ENCODE results near the gene CHIT1.

CHIT1 gene

GRCh38 chr1:203214871-203215270 is 14.6 kb downstream of the CHIT1 start:
- DNase-seq: no peak

- no peak for DNase-seq
These were observed 16.3 kb downstream of the CHIT1 start for GRCh38 chr1:203213126-203213525.

- DNase-seq: no peak
These were observed 17.7 kb downstream of the CHIT1 start for GRCh38 chr1:203211812-203212211.

- no peak for DNase-seq
These were observed 18.5 kb downstream of the CHIT1 start for GRCh38 chr1:203210988-203211387.

GRCh38 chr1:203210350-203210749 is 19.1 kb downstream of the CHIT1 start:
- DNase-seq: no peak

- no peak for DNase-seq
These were observed 21.3 kb downstream of the CHIT1 start for GRCh38 chr1:203208181-203208580.

DNA sequence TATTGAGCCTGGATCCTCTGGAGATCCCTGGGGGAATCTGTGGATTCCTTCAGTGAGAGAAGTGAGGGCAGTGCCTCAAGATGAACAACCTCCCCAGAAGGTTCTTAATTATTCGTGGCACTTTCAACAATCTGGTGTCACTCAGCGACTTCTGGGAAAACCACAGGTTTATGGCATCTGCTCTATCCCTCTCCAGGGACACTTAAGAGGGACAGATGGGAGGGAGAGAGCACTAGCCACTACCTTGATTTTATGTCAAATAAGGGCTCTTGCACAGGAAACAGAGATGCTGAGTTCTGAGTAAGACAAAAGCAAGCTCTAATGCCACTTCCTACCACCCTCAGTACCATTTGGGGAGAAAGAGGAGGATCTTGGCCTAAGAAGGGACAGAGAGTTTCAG is 21.7 kb downstream of the CHIT1 start:
- DNase-seq: no peak

DNA sequence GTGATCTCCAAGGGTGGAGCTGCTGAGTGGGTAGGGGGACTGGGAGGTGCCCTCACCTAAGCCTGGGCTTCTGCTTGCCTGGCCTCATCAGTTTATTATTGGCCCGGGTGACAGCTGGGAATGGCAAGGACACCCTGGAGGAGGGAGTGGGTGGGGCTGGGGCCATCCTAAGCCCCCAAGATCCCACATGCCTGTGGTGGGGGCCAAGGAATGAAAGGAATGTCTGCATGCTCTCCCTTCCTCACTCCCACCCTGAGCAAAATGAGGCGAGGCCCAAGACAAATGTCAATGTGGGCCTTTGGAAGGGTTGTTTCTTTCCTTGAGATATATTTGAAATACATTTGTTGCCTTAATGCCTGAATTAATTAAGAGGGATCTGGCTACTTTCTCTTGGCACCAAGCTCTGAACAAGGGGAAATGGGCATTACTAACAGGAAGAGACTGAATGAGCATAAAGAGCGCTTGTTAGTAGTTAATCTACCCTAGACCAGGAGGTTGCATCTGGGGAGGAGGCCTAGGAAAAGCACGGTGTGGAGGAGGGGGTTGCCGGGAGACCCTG is 23.3 kb downstream of the CHIT1 start:
- no peak for DNase-seq

GRCh38 chr1:203204756-203205155 is 24.7 kb downstream of the CHIT1 start:
- no peak for DNase-seq

DNA sequence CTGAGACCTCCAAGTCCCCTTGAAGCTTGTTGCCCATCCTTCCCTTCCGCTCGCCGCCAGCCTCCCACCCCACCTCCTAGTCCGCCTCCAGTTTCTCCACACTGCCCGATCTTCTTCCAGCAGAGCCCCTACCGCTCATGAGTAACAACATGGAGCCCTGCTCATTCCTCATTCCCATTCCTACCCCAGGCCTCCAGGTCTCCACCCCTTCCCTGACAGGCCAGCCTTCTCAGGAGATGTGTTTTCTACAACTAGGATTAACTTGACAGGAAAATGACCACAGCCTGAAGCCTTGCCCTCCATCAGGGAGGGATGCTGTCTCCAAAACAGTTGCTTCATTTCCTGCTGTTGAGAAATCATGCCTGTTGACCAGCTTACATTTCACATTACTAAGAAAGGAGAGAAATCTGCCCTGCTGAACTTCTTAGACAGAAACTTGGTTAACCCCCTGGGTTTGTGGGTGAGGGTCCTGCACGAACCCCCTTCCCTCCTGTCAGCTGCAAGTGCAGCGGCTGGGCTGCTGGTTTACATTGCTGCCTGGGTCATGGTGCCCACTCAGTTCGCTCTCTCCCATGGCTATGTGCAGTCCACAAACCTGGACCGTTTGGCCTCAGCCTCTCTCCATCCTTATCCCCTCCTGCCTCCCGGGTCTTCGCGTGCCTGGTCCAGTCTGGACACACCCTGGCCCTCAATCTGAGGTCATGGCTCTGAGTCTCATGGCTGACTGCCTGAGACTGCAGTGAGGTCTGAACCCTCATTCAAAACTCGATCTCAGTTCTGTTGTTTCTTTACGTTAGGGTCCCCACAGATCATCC is 26.8 kb downstream of the CHIT1 start:
- DNase-seq: no peak

GRCh38 chr1:203201516-203202205 is 27.8 kb downstream of the CHIT1 start:
- DNase-seq: no peak

DNA sequence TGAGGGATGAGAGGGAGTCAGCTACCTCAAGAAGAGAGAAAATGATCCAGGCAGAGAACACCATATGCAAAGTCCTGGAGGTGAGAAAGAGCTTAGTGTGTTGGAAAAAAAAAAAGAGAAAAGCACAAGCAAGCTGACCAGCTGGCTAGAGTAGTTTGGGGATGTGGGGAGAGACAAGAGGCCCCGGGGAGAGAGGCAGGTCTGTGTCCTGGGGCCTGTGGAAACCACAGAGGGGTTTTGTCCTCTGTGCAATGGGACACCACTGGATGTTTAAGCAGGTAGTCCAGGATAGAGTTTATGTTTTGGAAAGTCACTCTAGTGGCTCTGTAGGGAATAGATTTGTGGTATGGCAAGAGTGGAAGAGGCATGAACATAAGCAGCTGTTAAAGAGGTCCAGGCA is 28.6 kb downstream of the CHIT1 start:
- no peak for DNase-seq

DNA sequence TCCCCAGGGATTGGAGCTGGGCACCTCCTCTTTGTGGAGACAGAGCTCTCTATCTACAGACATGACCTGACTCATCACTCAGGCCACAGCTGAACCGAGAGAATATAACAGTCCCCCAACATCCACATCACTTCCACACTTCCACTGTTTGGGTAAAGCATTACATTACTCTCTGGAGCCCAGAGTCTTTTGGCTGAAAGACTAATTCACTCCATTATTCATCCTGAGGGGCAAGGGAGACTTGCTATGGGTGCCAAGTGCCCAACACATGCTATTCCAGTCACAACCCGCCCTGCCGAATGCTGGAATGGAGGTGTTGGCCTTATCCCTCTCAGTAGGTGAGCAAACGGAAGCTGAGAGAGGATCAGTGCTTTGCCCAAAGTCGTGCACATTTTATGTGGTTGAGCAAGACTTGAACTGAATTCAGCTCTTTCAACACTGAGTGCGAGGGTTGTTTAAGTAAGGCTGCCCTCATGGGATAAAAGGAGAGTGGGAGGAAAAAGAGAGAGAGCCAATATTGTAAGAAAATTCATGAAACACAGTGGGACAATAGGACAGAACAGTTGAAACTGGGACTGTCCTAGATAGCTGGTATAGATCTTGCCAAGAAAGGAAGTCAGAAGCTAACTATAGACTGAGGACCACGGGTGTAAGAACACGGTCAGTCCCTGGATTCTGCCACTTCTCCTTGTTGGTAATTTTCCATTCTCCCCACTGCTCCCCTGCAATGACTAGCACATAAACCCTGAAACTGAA is 29.5 kb downstream of the CHIT1 start:
- no peak for DNase-seq

DNA sequence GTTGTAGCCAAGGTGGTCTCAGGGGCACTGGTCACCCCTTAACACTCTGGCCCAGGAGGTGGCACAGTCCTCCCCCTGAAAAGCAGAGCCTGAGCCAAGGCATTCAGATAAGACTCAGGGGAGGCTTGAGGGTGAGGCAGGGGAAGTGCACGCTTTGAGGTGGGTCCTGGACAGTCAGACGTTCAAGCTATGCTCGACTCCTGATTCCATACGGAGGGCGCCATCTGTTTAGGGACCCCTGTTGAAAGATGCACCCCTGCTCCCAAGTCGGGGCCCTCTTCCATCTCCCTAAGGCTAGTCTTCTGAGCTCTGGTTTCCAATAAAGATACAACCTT is 30.0 kb downstream of the CHIT1 start:
- no peak for DNase-seq

GRCh38 chr1:203199002-203199401 is 30.5 kb downstream of the CHIT1 start:
- no peak for DNase-seq

- DNase-seq: peak; percentile 13
These were observed 31.8 kb downstream of the CHIT1 start for GRCh38 chr1:203197625-203198024.

GRCh38 chr1:203196371-203196770 is 33.1 kb downstream of the CHIT1 start:
- DNase-seq: no peak

DNA sequence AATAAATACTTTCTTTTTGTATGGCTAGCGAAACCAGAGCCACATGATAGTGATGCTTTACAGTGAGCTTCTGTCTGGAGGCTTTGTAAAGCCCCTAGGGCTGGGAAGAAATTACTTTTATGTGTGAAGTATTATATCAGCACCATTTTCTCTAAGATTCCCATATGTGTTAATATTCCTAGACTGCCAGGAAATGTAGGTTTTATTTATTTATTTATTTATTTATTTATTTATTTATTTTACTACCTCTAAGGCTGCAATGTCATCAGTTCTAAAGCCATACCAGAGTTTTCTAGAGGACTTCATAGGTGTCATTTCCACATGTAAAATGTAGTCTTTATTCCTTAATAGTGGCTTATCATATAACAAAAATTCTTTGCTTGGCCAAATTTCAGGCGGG is 38.5 kb downstream of the CHIT1 start:
- DNase-seq: no peak

DNA sequence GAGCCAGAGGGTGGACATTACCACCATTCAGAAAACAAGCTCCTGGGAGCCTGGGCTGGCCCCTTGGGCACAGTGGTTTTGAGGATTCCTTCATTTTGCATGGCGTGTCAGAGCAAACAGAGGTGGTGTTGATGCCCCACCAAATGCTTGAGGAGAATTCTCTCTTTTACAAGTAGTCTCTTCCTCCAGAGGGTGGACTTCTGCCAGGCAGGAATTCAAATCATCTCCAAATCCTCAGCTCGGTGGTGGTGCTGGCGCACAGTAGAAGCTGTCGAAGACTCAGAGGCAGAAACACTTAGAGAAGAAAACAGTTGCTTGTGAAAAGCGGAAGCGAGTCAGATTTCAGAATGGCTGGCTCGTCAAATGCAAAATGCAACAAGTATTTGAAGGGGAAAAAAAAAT is 39.5 kb downstream of the CHIT1 start:
- DNase-seq: no peak

DNA sequence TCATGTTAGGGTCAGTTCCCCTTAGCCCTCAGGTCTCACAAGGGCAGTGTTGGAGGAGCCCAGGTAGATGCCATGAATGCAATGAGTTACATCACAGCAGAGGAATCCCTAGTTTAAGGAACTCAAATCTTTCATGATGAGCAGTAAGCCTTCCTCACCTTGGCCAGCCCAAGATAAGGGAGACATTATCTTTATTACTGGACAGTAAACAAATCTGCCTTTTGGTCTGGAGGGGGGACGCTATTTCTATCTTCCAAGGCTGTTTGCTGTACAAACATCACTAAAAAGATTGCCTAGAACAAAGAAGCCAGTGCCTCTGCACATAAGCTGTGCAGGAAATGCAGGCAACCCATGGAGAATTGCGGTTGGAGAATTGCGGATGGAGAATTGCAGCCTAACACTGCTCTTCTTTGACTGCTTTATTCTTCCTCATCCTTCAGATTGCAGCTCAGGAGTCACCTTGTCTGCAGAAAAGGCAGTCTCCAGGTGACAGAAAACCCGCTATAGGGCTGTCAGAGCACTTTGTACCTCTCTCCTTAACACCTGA is 40.7 kb downstream of the CHIT1 start:
- DNase-seq: no peak

DNA sequence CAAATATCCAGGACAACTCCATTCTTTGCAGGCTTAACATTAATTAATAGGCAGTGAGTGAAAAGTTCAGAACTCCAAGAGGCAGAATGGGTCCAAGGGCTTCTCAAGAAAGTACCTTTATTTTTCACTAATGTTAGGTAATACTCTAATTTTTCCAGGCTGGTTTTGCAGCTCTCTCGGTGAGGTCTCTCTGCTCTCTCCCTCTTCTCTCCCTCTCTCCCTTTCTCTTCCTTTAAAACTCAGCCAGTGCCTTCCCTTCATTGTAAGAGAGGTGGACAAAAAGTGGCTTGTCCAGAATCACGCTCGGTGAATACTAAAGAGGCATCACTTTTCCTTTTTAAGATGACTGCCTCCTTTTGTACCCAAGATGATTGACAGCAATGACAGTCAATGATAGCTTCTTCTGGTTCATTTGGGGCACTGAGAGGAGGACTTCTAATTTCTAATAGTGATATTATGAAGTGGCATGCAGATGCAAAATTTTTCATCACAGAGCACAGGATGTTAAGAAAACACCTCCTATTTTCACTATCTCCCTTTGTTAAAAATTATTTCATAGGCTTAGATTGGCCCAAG is 41.7 kb downstream of the CHIT1 start:
- no peak for DNase-seq

DNA sequence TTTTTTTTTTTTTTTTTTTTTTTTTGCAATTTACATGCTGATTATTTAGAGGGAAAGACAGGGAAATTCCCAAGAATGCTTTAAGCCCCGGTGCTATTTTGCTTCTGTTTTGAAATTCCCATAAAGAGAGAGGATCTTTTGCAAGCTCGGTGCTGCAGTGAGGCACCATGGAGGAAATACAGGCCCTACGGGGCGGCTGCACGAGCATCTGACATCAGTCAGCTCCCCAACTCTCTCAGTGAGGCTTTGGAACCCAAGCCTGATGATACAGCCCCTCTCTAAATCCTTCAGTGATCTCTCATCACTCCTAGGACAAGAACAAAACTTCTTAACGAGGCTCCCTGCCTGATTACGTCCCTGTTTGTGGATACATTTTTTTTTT is 42.2 kb downstream of the CHIT1 start:
- DNase-seq: no peak

Measured in activated CD4-positive, alpha-beta T cell treated with anti-CD3 and anti-CD28 coated beads for 48 hours (primary cell).